GM12891 (cell line): Measurements from ENCODE around the gene KLHL14.

Experiments used
- DNase-seq: peaks from one replicate; pipeline ENCODE4 v3.0.0; 2011; ENCODE audit warnings: low spot score; ENCODE audit not compliant: insufficient read length
- FAIRE-seq: peaks from 2 replicates; lab custom pipeline; 2011; peaks lifted over from hg19 to GRCh38; lab: Jason Lieb, UNC
- PAX5 ChIP-seq: IDR thresholded peaks from 2 replicates; pipeline ENCODE4 v1.6.1; 2011; ENCODE audit warnings: low read length, moderate library complexity, mild to moderate bottlenecking; ENCODE audit not compliant: insufficient read depth, severe bottlenecking
- POLR2A ChIP-seq: IDR thresholded peaks from 2 replicates; pipeline ENCODE4 v1.6.1; 2011; ENCODE audit warnings: low read depth, low read length, control low read depth
- POLR2AphosphoS5 ChIP-seq: IDR thresholded peaks from 2 replicates; pipeline ENCODE4 v1.6.1; 2011; ENCODE audit warnings: low read depth, low read length, control low read depth
- POU2F2 ChIP-seq: IDR thresholded peaks from 2 replicates; pipeline ENCODE4 v1.6.1; 2011; ENCODE audit warnings: low read depth, mild to moderate bottlenecking, control low read depth, low read length, moderate library complexity
- SPI1 ChIP-seq: IDR thresholded peaks from 2 replicates; pipeline ENCODE4 v1.6.1; 2011; ENCODE audit warnings: low read depth, low read length, control low read depth
- TAF1 ChIP-seq: IDR thresholded peaks from 2 replicates; pipeline ENCODE4 v1.6.1; 2011; ENCODE audit warnings: low read depth, low read length, control low read depth

The KLHL14 gene

DNA sequence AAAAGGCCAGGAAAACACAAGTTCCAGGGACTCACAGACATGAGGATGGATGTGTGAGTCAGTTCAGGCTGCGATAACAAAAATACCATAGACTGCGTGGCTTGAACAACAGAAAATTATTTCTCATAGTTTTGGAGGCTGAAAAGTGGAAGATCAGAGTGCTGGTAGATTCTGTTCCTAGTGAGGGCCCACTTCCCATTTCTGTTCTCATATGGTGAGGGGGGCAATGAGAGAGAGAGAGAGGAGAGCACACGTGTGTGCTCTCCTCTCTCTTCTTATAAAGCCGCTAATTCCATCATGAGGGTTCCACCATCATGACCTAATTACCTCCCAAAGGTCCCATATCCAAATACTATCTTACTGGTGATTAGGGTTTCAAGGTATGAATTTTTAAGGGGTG, 23.0 kb downstream of the KLHL14 start:
- TF ChIP-seq POU2F2 (no peak), POLR2AphosphoS5 (no peak)
- FAIRE-seq (no peak), DNase-seq (no peak)

- FAIRE-seq, result no peak
- no peak for TF ChIP-seq POLR2A
- no peak for TF ChIP-seq SPI1
- TF ChIP-seq POLR2AphosphoS5, result no peak
- TF ChIP-seq PAX5, result no peak
- TF ChIP-seq POU2F2, result no peak
- TF ChIP-seq TAF1, result no peak
- no peak for DNase-seq
Measured at GRCh38 chr18:32742579-32742978, 30.2 kb downstream of the KLHL14 start.

DNA sequence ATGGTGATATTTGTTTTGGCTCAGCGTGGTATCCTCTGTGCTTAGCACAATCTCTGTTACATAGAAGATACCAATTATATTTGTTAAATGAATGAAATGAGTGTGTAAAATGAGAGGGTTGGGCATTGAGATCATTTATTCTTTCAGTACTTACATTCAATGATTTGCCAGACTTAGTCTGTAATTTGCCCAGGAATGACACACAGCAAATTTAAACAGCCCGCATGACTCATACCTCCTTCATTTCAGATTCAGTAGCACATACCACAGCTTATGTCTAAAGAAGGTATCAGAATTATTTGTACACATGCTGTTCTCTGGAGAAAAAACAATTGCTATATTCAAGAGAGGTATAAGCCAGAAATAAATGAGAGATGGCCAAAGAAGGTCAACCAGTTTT, 37.0 kb downstream of the KLHL14 start:
- FAIRE-seq (no peak), DNase-seq (no peak)
- TF ChIP-seq POLR2A (no peak), TAF1 (no peak), POLR2AphosphoS5 (no peak), SPI1 (no peak), POU2F2 (no peak), PAX5 (no peak)

GRCh38 chr18:32734442-32734841, 38.4 kb downstream of the KLHL14 start:
- FAIRE-seq (no peak), DNase-seq (no peak)
- TF ChIP-seq PAX5 (no peak), POLR2AphosphoS5 (no peak), TAF1 (no peak), SPI1 (no peak), POLR2A (no peak), POU2F2 (no peak)

DNA sequence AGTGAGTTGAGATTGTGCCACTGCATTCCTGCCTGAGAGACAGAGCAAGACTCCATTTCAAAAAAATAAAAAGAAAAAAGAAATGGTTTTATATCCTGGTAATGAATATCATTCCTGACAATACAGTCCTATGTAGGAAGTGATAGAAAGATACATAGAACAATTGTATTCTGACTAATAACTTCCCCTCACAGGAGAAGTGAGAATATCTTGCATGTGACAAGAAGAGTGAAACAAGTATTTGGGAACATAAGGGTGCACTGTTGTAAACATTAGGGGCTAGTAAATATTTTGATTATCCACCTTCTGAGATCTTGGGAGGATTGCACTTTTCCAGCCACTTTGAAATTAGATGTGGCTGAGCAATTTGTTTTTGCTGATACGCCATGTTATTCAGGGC, 40.7 kb downstream of the KLHL14 start:
- TF ChIP-seq SPI1 (peak; percentile 49; the same call in 1 of the 2 replicates), POLR2AphosphoS5 (no peak), POU2F2 (no peak), TAF1 (no peak)
- no peak for DNase-seq
- no peak for FAIRE-seq

DNA sequence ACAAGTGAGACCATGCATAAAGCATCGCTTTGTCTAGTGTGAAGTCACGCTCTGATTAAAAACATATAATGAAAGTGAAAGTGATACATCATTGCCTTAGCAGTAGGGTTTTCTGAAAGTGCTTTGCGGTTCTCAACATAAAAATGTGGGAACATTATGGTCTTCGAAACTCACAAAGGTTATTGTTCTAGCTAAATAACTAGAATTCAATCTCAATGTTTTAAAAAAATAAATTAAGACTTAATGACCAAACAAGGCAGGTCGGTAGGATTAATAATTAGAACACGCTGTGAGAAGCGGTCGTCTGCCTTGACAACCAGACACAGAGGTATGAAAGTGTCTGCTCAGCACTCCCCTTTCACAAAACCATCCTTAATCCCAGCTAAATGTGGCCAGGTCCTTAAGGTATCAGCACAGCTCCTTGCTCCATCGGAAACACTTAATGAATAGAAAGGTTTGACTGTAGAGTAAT, 42.2 kb downstream of the KLHL14 start:
- DNase-seq, result no peak
- TF ChIP-seq POU2F2 (no peak), SPI1 (no peak)
- FAIRE-seq, result peak; percentile 83

GRCh38 chr18:32730068-32730467, 42.8 kb downstream of the KLHL14 start:
- no peak for FAIRE-seq
- no peak for DNase-seq

DNA sequence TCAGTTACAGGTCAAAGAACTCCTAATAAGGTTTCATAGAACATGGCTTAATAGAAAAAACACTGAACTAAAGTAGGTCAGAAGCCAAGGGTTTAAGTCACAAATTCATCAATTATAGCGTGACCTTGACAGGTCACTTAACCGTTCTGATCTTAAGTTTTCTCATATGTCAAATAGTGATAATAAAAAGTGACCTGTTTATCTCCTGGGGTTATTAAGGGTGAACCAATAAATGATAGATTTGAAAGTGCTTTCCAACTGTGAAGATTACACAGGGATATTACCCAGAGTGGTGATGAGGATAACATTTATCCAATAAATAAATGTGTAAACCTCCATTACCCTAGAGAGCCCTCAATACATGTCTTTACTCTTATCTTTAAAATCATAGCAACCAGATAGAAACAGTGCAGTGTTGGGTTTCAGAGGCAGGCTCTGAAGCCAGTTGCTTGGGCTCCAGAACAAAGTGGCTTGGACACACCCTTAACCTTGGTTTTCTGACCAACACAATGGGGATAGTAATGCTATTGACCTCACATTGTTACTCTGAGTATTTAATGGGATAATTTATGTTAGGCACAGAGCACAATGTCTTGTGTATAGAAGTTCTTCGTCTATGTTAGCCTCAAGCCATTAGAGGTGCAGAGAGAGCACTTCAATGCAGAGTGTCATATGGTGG, 48.6 kb downstream of the KLHL14 start:
- TF ChIP-seq PAX5 (no peak), POLR2A (no peak), SPI1 (no peak), POU2F2 (no peak), TAF1 (no peak), POLR2AphosphoS5 (no peak)
- no peak for FAIRE-seq
- no peak for DNase-seq

More at GRCh38 chr18:32730068-32730467, 42.8 kb downstream of the KLHL14 start:
- no peak for TF ChIP-seq TAF1
- no peak for TF ChIP-seq POU2F2
- TF ChIP-seq POLR2A, result no peak
- no peak for TF ChIP-seq PAX5
- TF ChIP-seq SPI1, result no peak
- TF ChIP-seq POLR2AphosphoS5, result no peak

DNA sequence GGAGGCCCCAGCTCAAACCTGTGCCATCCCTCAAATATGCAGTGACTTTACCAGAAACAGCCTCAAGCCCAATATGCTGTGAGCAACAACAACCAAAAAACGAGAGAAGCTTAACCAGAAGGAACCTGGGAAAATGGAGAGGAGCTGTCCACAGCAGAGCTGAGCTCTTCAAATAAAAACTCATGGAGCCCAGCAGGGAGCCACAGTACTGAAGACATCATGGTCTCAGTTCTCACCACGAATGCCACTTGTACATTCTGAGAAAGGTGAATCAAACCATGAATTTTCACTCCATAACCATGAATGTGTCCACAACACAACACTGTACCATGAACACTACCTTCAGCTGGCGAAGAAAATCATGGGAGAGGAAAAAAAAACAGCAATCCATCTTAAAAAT, 50.5 kb downstream of the KLHL14 start:
- FAIRE-seq (no peak), DNase-seq (no peak)
- TF ChIP-seq SPI1 (no peak), TAF1 (no peak), POLR2A (no peak)

GRCh38 chr18:32717126-32717525, 55.7 kb downstream of the KLHL14 start:
- FAIRE-seq (no peak), DNase-seq (no peak)
- TF ChIP-seq POLR2A (no peak), PAX5 (no peak), POU2F2 (no peak), POLR2AphosphoS5 (no peak), TAF1 (no peak), SPI1 (no peak)
